Measurements from ENCODE around the gene RGS19.
A peak's percentile ranks its signal among the peaks of the same experiment; 100 is the strongest.

Gene RGS19

GRCh38 chr20:64108731-64109681 is 29.7 kb upstream of the RGS19 start:
- H3K4me3 ChIP-seq (ENCODE audit: low read depth, low read length): no peak overlapping the region

GRCh38 chr20:64107736-64108457 is 28.6 kb upstream of the RGS19 start:
- no peak overlapping the region for H3K4me3 ChIP-seq (ENCODE audit: low read depth, low read length)

- H3K4me3 ChIP-seq (ENCODE audit: low read depth, low read length): no peak within 1 kb of the TSS
Measured at GRCh38 chr20:64106981-64107735, 27.8 kb upstream of the RGS19 start, which contains the start of gene NPBWR2. NPBWR2 (minus strand) TSS chr20:64107565; CDS start chr20:64106831, 734 bp downstream.

- no peak overlapping the region for H3K4me3 ChIP-seq (ENCODE audit: low read depth, low read length)
Measured at GRCh38 chr20:64106435-64106961, 27.2 kb upstream of the RGS19 start.

- no peak overlapping the region for H3K4me3 ChIP-seq (ENCODE audit: low read depth, low read length)
Measured at GRCh38 chr20:64105846-64106434, 26.6 kb upstream of the RGS19 start.

GRCh38 chr20:64104667-64105451 is 25.5 kb upstream of the RGS19 start:
- no peak overlapping the region for H3K4me3 ChIP-seq (ENCODE audit: low read depth, low read length)

- no peak overlapping the region for H3K4me3 ChIP-seq (ENCODE audit: low read depth, low read length)
Measured at GRCh38 chr20:64103871-64104666, 24.8 kb upstream of the RGS19 start.

GRCh38 chr20:64102647-64103354 is 23.5 kb upstream of the RGS19 start:
- H3K4me3 ChIP-seq (ENCODE audit: low read depth, low read length): peak overlapping the region; percentile 27

- H3K4me3 ChIP-seq (ENCODE audit: low read depth, low read length): peak overlapping the region; percentile 27
Measured at GRCh38 chr20:64101731-64102621, 22.7 kb upstream of the RGS19 start.

- H3K4me3 ChIP-seq (ENCODE audit: low read depth, low read length): no peak overlapping the region
Measured at GRCh38 chr20:64100946-64101688, 21.8 kb upstream of the RGS19 start.

GRCh38 chr20:64100566-64100888 is 21.2 kb upstream of the RGS19 start:
- H3K4me3 ChIP-seq (ENCODE audit: low read depth, low read length): no peak overlapping the region

GRCh38 chr20:64099880-64100565 is 20.7 kb upstream of the RGS19 start:
- H3K4me3 ChIP-seq (ENCODE audit: low read depth, low read length): no peak overlapping the region

GRCh38 chr20:64099086-64099786 is 19.9 kb upstream of the RGS19 start:
- H3K4me3 ChIP-seq (ENCODE audit: low read depth, low read length): no peak overlapping the region

- no peak overlapping the region for H3K4me3 ChIP-seq (ENCODE audit: low read depth, low read length)
Measured at GRCh38 chr20:64098471-64099013, 19.2 kb upstream of the RGS19 start.

- H3K4me3 ChIP-seq (ENCODE audit: low read depth, low read length): no peak overlapping the region
Measured at GRCh38 chr20:64096535-64096934, 17.2 kb upstream of the RGS19 start.

Data from iPS-11a (cell line).